Endodermal cell (in vitro differentiated cells): ENCODE data around the gene WDR91. TPM values are rescaled to one million over a fixed set of nuclear protein-coding genes. Genes with fewer than 3 reads are reported as not detected.

Experiments
- DNase-seq: peaks from one replicate; pipeline ENCODE4 v3.0.0-alpha.2; 2017
- H3K27ac ChIP-seq: 2 replicates; pipeline ENCODE4 v1.5.1; 2013; ENCODE audit warnings: mild to moderate bottlenecking, low read depth, low read length, moderate library complexity
- H3K27me3 ChIP-seq: 2 replicates; pipeline ENCODE4 v1.6.1; 2013; ENCODE audit warnings: mild to moderate bottlenecking, low read length, moderate library complexity; ENCODE audit not compliant: insufficient read depth, control insufficient read depth, poor library complexity, severe bottlenecking
- H3K36me3 ChIP-seq: 2 replicates; pipeline ENCODE4 v1.7.0; 2013; ENCODE audit warnings: mild to moderate bottlenecking, low read length, moderate library complexity; ENCODE audit not compliant: control insufficient read depth, insufficient read depth
- H3K4me1 ChIP-seq: one replicate; pipeline ENCODE4 v1.7.0; 2013; ENCODE audit warnings: low read length; ENCODE audit not compliant: control insufficient read depth, insufficient read depth
- H3K4me3 ChIP-seq: 2 replicates; pipeline ENCODE4 v1.5.1; 2013; ENCODE audit warnings: mild to moderate bottlenecking, low read length, moderate library complexity
- H3K9ac ChIP-seq: 2 replicates; pipeline ENCODE4 v1.6.1; 2013; ENCODE audit warnings: mild to moderate bottlenecking, low read length, moderate library complexity; ENCODE audit not compliant: poor library complexity, severe bottlenecking; ENCODE audit errors: extremely low read depth
- H3K9me3 ChIP-seq: 2 replicates; pipeline ENCODE4 v1.6.1; 2013; ENCODE audit warnings: mild to moderate bottlenecking, low read length, moderate library complexity; ENCODE audit not compliant: control insufficient read depth
- H3K27ac Mint-ChIP-seq: 2 replicates; pipeline ENCODE4 v1.8.0; 2020; ENCODE audit warnings: mixed read lengths
- H3K27me3 Mint-ChIP-seq: 2 replicates; pipeline ENCODE4 v1.8.0; 2021; ENCODE audit warnings: mild to moderate bottlenecking, mixed read lengths; ENCODE audit not compliant: insufficient read depth
- H3K36me3 Mint-ChIP-seq: 2 replicates; pipeline ENCODE4 v1.8.0; 2020; ENCODE audit warnings: low read depth, mixed read lengths
- H3K4me1 Mint-ChIP-seq: 2 replicates; pipeline ENCODE4 v1.8.0; 2020; ENCODE audit warnings: mixed read lengths
- H3K4me3 Mint-ChIP-seq: 2 replicates; pipeline ENCODE4 v1.8.0; 2020; ENCODE audit warnings: mild to moderate bottlenecking, moderate library complexity, mixed read lengths
- H3K9me3 Mint-ChIP-seq: 2 replicates; pipeline ENCODE4 v1.8.0; 2020; ENCODE audit warnings: mild to moderate bottlenecking, mixed read lengths
- WGBS, 2 experiments: methylation state at CpG; one replicate each; pipeline versions ENCODE4 v1.1.5 to v1.1.7; 2013; ENCODE audit warnings: missing lambda C conversion rate in 2 of 2, mixed read lengths in 1 of 2; ENCODE audit not compliant: insufficient coverage in 1 of 2, insufficient read length in 1 of 2; 5-methylcytosine and 5-hydroxymethylcytosine counted together
- total RNA-seq, 2 donors: library from RNA; stranded (reverse); fragmentation: NEBNext Ultra II Directional in 1 of 2; extraction: Animal tissue kit (Norgen Biotek cat#: 25700) in 1 of 2; gene quantifications; 2 replicates in 1 of 2; 3 replicates in 1 of 2; pipeline ENCODE4 v1.2.1, GENCODE V29; 2021
- TF ChIP-seq, protein P1 (sequence below): fragments of 200-600 bp; sonication (generic); conservative IDR thresholded peaks from 2 replicates; pipeline ENCODE4 v1.5.0; 2021; ENCODE audit warnings: antibody characterized with exemption, mild to moderate bottlenecking

The WDR91 gene
- total RNA-seq, 2 donors from 2014 or later, result 8.2 to 9.6 TPM

DNA sequence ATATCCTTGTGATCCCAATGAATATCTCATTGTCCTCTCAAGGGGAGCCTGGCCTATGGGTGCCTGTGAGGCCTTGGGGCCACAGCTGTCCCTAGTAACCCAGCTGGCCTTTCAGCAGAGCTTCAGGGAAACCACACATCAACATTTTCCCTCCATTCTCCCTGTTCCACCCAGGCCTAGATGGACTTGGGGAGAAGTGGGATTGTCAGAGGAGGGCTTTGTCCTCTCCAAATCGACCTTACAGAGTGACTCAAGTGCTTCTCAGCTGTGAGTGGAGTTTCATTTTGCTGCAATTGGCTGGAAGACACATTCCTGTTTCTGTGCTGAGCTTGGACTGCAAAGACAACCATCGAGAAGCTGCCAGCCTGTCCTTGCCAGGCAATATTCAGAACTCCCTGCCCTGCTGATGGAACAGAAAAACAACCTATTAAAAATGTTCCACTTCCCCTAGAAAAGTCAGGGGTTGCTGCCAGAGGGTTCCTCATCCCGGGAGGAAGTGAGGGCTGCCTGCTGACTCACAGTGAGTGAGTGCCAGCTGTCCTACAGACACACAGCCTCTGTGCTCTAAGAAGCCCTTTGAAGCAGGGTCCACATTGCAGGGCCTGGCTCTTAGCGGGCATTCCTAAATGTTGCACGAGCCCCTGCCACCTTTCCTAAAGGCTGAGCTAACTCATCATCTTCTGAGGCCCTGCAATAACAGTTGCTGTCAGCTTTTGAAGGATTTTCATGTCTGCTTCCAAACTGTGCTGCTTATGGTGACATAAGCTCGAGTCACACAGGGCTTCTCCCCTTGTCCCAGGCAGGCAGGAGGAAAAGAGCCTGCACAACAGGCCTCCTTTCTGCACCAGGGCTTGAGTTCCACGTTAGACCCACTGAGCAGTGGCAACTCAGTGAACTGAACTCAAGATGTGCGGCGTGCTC lies 42.8 kb upstream of the WDR91 start:
- H3K9ac ChIP-seq, result no peak overlapping the region
- TF ChIP-seq, protein P1, sequence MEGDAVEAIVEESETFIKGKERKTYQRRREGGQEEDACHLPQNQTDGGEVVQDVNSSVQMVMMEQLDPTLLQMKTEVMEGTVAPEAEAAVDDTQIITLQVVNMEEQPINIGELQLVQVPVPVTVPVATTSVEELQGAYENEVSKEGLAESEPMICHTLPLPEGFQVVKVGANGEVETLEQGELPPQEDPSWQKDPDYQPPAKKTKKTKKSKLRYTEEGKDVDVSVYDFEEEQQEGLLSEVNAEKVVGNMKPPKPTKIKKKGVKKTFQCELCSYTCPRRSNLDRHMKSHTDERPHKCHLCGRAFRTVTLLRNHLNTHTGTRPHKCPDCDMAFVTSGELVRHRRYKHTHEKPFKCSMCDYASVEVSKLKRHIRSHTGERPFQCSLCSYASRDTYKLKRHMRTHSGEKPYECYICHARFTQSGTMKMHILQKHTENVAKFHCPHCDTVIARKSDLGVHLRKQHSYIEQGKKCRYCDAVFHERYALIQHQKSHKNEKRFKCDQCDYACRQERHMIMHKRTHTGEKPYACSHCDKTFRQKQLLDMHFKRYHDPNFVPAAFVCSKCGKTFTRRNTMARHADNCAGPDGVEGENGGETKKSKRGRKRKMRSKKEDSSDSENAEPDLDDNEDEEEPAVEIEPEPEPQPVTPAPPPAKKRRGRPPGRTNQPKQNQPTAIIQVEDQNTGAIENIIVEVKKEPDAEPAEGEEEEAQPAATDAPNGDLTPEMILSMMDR, result no peak
- H3K27ac ChIP-seq, result no peak overlapping the region
- H3K36me3 ChIP-seq, result no peaks in the 10 kb centered on the region
- no peaks in the 10 kb centered on the region for H3K27me3 ChIP-seq
- no peak overlapping the region for H3K4me3 Mint-ChIP-seq
- no peaks in the 10 kb centered on the region for H3K9me3 ChIP-seq
- H3K27ac Mint-ChIP-seq, result no peak overlapping the region
- no peaks in the 10 kb centered on the region for H3K4me1 ChIP-seq
- 79 to 80% methylated on average over 7 to 9 of the region's 9 CpGs for WGBS, 2 experiments
- no peak overlapping the region for H3K4me3 ChIP-seq
- H3K36me3 Mint-ChIP-seq, result no peaks in the 10 kb centered on the region
- no peaks in the 10 kb centered on the region for H3K4me1 Mint-ChIP-seq
- DNase-seq, result no peak
- no peaks in the 10 kb centered on the region for H3K9me3 Mint-ChIP-seq
- H3K27me3 Mint-ChIP-seq, result no peaks in the 10 kb centered on the region

DNA sequence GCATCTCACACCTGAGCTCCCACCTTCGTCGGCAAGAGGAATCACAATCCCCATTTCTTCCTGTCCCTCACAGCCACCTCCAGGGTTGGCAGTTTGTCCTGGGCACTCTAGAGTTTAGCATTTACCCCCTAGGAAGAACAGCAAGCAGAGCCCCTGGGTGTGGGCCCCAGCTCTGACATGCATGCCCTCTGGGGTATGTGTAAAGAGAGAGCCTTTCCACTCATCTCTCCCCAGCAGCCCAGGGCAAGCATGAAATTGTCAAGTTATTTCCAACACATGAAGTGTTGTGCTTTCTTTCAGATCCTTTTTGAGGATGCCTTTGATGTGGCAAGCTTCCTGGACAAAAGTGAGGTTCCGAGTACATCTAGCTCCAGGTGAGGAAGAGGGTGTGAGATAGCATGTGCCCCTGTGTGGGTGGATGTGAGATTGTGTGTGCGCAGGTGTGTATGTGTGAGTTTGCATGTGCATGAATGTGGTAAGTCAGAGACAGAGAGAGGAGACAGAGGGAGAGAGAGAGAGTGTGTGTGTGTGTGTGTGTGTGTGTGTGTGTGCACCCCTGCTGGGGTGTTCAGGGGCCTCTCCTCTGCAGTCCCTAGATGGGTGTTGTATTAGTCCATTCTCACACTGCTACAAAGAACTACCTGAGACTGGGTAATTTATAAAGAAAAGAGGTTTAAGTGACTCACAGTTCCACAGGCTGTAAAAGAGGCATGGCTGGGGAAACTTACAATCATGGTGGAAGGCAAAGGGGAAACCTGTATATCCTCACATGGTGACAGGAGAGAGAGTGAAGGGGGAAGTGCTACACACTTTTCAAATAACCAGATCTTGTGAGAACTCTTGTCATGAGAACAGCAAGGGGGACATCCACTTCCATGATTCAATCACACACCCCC lies 40.4 kb upstream of the WDR91 start:
- H3K9me3 Mint-ChIP-seq, result peaks cover 8% of the 10 kb centered on the region
- TF ChIP-seq, protein P1, result no peak
- H3K27me3 Mint-ChIP-seq, result no peaks in the 10 kb centered on the region
- H3K4me1 Mint-ChIP-seq, result no peaks in the 10 kb centered on the region
- H3K9me3 ChIP-seq, result no peaks in the 10 kb centered on the region
- no peaks in the 10 kb centered on the region for H3K27me3 ChIP-seq
- H3K36me3 Mint-ChIP-seq, result no peaks in the 10 kb centered on the region
- H3K4me1 ChIP-seq, result no peaks in the 10 kb centered on the region
- no peak overlapping the region for H3K4me3 Mint-ChIP-seq
- H3K36me3 ChIP-seq, result no peaks in the 10 kb centered on the region
- WGBS, 2 experiments, result 86 to 91% methylated on average over 1 to 4 of the region's 4 CpGs
- no peak for DNase-seq
- no peak overlapping the region for H3K4me3 ChIP-seq
- no peak overlapping the region for H3K27ac ChIP-seq
- no peak overlapping the region for H3K27ac Mint-ChIP-seq
- no peak overlapping the region for H3K9ac ChIP-seq

DNA sequence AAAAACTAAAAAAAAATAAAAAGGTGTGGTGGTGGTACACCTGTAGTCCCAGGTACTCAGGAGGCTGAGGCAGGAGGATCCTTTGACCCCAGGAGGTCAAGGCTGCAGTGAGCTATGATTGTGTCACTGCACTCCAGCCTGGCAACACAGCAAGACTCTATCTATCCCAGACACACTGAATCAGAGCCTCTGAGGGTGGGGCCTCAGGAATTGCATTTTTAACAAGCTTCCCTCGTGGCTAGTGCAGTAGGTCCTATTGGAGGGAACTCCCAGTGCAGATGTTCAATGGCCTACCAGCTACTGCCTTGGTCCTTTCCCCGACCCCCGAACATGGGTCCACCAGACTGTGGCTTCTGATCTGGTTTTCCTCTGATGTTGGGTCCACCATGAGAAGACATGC lies 37.2 kb upstream of the WDR91 start:
- Mint-ChIP-seq H3K36me3 (no peaks in the 10 kb centered on the region), H3K9me3 (peaks cover 8% of the 10 kb centered on the region), H3K4me1 (no peaks in the 10 kb centered on the region), H3K4me3 (no peak overlapping the region), H3K27ac (no peak overlapping the region), H3K27me3 (no peaks in the 10 kb centered on the region)
- H3K27me3 ChIP-seq, result no peaks in the 10 kb centered on the region
- no peak overlapping the region for H3K27ac ChIP-seq
- DNase-seq, result no peak
- no peaks in the 10 kb centered on the region for H3K36me3 ChIP-seq
- 94 to 96% methylated on average over 3 of the region's 3 CpGs for WGBS, 2 experiments
- no peak overlapping the region for H3K9ac ChIP-seq
- no peaks in the 10 kb centered on the region for H3K9me3 ChIP-seq
- H3K4me1 ChIP-seq, result no peaks in the 10 kb centered on the region
- H3K4me3 ChIP-seq, result no peak overlapping the region
- TF ChIP-seq, protein P1, result no peak
